Right lobe of liver (tissue), 4 donors: Measurements from ENCODE around the gene CEP72.

Source experiments
- POLR2A ChIP-seq: fragments of 450-650 bp; IDR thresholded peaks from one replicate; pipeline ENCODE4 v1.6.1; 2017; ENCODE audit warnings: antibody characterized with exemption, mild to moderate bottlenecking
- TF ChIP-seq, protein P1 (sequence below), 4 donors: fragments of 200-600 bp in 3 of 4; fragments of 450-650 bp in 1 of 4; IDR thresholded peaks; one replicate each; pipeline versions ENCODE4 v1.5.1 to v1.8.0; 2016 to 2022; ENCODE audit warnings: antibody characterized with exemption in 4 of 4, mild to moderate bottlenecking in 2 of 4
- donor health status: DM: no; HTN: no; CAD: no.
- donor health status: DM: no; HTN: no; CAD: no.
- donor health status: DM: no; HTN: yes; CAD: no.

DNA sequence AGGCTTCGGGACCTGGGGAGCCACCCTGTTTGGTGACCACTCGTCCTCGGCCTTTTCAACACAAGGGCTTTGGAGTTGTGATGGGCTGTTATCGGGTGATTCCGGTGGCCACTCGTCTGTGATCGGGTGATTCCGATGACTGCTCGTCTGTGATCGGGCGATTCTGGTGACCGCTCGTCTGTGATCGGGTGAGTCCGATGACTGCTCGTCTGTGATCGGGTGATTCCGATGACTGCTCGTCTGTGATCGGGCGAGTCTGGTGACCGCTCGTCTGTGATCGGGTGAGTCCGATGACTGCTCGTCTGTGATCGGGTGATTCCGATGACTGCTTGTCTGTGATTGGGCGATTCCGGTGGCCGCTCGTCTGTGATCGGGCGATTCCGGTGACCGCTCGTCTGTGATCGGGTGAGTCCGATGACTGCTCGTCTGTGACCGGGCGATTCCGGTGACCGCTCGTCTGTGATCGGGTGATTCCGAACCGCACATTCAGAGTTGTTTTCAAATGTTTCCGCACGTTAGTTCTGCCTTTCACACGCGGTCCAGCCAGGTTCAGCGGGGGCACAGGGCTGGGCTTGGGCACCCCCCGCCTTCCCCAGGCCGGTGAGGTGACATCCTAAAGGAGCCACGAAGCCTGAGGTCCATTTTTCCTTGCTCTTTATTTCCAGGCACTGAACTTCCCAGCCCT lies 50.8 kb downstream of the CEP72 start:
- no peak for TF ChIP-seq POLR2A
- TF ChIP-seq, protein P1, sequence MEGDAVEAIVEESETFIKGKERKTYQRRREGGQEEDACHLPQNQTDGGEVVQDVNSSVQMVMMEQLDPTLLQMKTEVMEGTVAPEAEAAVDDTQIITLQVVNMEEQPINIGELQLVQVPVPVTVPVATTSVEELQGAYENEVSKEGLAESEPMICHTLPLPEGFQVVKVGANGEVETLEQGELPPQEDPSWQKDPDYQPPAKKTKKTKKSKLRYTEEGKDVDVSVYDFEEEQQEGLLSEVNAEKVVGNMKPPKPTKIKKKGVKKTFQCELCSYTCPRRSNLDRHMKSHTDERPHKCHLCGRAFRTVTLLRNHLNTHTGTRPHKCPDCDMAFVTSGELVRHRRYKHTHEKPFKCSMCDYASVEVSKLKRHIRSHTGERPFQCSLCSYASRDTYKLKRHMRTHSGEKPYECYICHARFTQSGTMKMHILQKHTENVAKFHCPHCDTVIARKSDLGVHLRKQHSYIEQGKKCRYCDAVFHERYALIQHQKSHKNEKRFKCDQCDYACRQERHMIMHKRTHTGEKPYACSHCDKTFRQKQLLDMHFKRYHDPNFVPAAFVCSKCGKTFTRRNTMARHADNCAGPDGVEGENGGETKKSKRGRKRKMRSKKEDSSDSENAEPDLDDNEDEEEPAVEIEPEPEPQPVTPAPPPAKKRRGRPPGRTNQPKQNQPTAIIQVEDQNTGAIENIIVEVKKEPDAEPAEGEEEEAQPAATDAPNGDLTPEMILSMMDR (IDR thresholded peaks at IDR 0.05) = no peak
